ENCODE measurements around the gene THADA.
"Not testable (repeated sequence)": the region's sequence is repeated elsewhere in the genome, so short reads cannot be mapped to it uniquely, and the experiment has no call there.

The THADA gene

GRCh38 chr2:43534569-43534968, 61.3 kb downstream of the THADA start:
- H3K4me3 ChIP-seq (ENCODE audit: low read depth, low read length), result no peak overlapping the region
- in situ Hi-C loops (cut with HindIII; ENCODE audit: low sequenced_read_pairs), result no loop called here
- TF ChIP-seq, protein P1, sequence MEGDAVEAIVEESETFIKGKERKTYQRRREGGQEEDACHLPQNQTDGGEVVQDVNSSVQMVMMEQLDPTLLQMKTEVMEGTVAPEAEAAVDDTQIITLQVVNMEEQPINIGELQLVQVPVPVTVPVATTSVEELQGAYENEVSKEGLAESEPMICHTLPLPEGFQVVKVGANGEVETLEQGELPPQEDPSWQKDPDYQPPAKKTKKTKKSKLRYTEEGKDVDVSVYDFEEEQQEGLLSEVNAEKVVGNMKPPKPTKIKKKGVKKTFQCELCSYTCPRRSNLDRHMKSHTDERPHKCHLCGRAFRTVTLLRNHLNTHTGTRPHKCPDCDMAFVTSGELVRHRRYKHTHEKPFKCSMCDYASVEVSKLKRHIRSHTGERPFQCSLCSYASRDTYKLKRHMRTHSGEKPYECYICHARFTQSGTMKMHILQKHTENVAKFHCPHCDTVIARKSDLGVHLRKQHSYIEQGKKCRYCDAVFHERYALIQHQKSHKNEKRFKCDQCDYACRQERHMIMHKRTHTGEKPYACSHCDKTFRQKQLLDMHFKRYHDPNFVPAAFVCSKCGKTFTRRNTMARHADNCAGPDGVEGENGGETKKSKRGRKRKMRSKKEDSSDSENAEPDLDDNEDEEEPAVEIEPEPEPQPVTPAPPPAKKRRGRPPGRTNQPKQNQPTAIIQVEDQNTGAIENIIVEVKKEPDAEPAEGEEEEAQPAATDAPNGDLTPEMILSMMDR (IDR thresholded peaks at IDR 0.05; ENCODE audit: low read depth, low read length), result no peak
- DNase-seq (ENCODE audit: low read depth, low spot score), result no peak

GRCh38 chr2:43532572-43532971, 63.3 kb downstream of the THADA start:
- in situ Hi-C loops (cut with HindIII; ENCODE audit: low sequenced_read_pairs); H3K4me3 ChIP-seq (ENCODE audit: low read depth, low read length); DNase-seq (ENCODE audit: low read depth, low spot score): not testable (repeated sequence)

DNA sequence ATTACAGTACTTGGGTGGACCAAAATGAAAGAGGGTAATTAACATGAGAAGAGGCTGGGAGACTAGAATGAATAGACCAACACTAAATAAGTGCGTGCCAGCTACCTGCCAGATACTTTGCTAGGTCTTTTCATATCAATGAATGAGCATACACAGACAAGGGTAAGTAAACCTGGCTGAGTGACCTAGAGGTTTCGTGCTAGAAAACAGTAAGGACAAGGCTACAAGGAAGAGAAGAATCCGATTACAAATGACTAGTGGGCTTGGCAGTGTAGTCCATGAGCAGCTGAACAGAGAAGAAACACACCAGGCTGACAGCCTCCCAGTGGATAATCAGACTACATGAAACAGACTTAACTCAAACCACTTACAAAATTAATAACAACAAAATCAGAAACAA, 64.6 kb downstream of the THADA start:
- TF ChIP-seq, protein P1 (IDR thresholded peaks at IDR 0.05; ENCODE audit: low read depth, low read length), result no peak
- no peak overlapping the region for H3K4me3 ChIP-seq (ENCODE audit: low read depth, low read length)
- no peak for DNase-seq (ENCODE audit: low read depth, low spot score)
- in situ Hi-C loops (cut with HindIII; ENCODE audit: low sequenced_read_pairs), result no loop called here

GRCh38 chr2:43526994-43527393, 68.8 kb downstream of the THADA start:
- H3K4me3 ChIP-seq (ENCODE audit: low read depth, low read length), result no peak overlapping the region
- in situ Hi-C loops (cut with HindIII; ENCODE audit: low sequenced_read_pairs), result no loop called here
- TF ChIP-seq, protein P1 (IDR thresholded peaks at IDR 0.05; ENCODE audit: low read depth, low read length), result no peak
- no peak for DNase-seq (ENCODE audit: low read depth, low spot score)

DNA sequence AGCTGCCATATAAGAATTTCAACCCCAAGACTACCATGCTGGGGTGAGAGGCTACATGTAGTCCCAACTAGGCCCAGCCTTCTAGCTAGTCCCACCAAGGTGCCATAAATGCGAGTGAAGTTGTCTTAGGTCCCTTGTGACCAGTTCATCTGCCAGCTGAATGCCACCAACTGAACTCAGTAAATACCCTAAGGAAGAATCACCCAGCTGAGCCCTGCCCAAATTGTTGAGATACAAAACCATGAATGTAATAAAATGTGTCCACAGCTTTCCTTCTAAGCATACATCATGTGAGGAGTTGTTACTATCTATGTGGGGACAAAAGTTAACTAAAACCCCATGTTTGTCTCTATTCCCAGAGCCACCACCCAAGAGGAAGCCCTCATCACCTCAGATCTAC, 70.3 kb downstream of the THADA start:
- DNase-seq (ENCODE audit: low read depth, low spot score), result no peak
- in situ Hi-C loops (cut with HindIII; ENCODE audit: low sequenced_read_pairs), result no loop called here
- H3K4me3 ChIP-seq (ENCODE audit: low read depth, low read length), result no peak overlapping the region
- TF ChIP-seq, protein P1 (IDR thresholded peaks at IDR 0.05; ENCODE audit: low read depth, low read length), result no peak

GRCh38 chr2:43524177-43524965, 71.5 kb downstream of the THADA start:
- in situ Hi-C loops (cut with HindIII; ENCODE audit: low sequenced_read_pairs), result no loop called here
- no peak for DNase-seq (ENCODE audit: low read depth, low spot score)
- TF ChIP-seq, protein P1 (IDR thresholded peaks at IDR 0.05; ENCODE audit: low read depth, low read length), result peak; percentile 50
- H3K4me3 ChIP-seq (ENCODE audit: low read depth, low read length), result no peak overlapping the region

- in situ Hi-C loops (cut with HindIII; ENCODE audit: low sequenced_read_pairs), result no loop called here
- no peak overlapping the region for H3K4me3 ChIP-seq (ENCODE audit: low read depth, low read length)
- TF ChIP-seq, protein P1 (IDR thresholded peaks at IDR 0.05; ENCODE audit: low read depth, low read length), result no peak
- DNase-seq (ENCODE audit: low read depth, low spot score), result no peak
Observed at GRCh38 chr2:43522177-43522576, 73.7 kb downstream of the THADA start.
